Measurements from ENCODE around the gene TBCCD1. TPM values are rescaled to one million over a fixed set of nuclear protein-coding genes. Genes with fewer than 3 reads are reported as not detected.

Gene TBCCD1
- total and polyA plus RNA-seq, 2 experiments from 2014 or later, result 10.9 to 16.4 TPM

DNA sequence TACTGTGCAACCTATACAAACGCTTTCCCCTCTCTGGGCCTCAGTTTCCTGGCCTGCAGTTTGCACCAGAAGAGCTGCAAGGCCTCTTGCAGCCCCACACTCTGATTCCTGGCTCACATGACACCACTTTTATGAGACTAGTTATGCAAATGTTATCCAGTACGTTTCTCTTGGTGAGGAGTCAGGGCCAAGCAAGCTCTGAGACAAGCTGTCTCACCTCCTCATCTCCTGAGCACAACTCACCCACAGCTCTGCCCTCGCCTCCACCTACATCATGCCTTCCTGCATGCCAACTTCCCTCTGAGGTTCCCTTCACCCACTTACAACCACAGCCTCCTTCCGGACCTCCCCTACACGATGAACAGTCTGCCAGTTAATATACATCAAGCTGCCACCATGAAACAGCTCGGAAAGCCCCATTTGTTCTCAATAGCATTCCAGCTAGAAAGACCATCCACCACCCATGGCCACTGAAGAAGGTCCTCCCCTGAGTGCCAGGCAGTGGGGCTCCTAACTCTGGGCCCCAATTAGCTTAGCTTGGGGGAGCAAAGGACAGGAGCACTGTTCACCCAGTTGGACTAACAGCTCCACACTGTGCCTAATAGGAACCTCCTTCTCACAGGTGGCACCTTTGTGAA lies 48.0 kb downstream of the TBCCD1 start:
- DNase-seq (ENCODE audit: low read depth in 1 of 2, low spot score in 1 of 2), result no peak
- no peaks in the 10 kb centered on the region for H3K36me3 ChIP-seq
- H3K27ac ChIP-seq, result no peak overlapping the region
- no peak overlapping the region for H3K4me3 ChIP-seq
- H3K27me3 ChIP-seq, result no peaks in the 10 kb centered on the region
- TF ChIP-seq, protein P1, sequence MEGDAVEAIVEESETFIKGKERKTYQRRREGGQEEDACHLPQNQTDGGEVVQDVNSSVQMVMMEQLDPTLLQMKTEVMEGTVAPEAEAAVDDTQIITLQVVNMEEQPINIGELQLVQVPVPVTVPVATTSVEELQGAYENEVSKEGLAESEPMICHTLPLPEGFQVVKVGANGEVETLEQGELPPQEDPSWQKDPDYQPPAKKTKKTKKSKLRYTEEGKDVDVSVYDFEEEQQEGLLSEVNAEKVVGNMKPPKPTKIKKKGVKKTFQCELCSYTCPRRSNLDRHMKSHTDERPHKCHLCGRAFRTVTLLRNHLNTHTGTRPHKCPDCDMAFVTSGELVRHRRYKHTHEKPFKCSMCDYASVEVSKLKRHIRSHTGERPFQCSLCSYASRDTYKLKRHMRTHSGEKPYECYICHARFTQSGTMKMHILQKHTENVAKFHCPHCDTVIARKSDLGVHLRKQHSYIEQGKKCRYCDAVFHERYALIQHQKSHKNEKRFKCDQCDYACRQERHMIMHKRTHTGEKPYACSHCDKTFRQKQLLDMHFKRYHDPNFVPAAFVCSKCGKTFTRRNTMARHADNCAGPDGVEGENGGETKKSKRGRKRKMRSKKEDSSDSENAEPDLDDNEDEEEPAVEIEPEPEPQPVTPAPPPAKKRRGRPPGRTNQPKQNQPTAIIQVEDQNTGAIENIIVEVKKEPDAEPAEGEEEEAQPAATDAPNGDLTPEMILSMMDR (IDR thresholded peaks at IDR 0.05; ENCODE audit: low read depth, low read length), result no peak
- H3K4me1 ChIP-seq (ENCODE audit: low read depth), result peaks cover 6% of the 10 kb centered on the region
- no peaks in the 10 kb centered on the region for H3K9me3 ChIP-seq (ENCODE audit: low read depth)

DNA sequence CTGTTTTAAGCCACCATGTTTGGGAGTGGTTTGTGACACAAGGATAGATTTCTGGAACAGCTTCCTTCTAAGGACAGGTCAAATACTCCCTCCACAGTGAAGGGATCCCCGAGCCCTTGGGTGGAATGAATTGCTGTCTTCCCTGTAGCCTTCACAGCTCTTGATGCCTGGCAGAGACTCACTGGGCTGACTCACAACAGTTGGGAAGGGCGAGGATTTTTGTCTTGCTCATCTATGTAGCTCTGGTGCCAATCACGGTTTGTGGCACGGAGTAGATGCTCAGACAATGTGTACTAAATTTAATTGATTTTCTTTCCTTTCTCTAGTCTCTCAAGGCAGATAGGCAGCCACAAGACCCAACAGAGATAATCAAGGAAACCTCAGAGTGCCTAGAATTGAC lies 49.9 kb downstream of the TBCCD1 start:
- TF ChIP-seq, protein P1 (IDR thresholded peaks at IDR 0.05; ENCODE audit: low read depth, low read length), result no peak
- Histone ChIP-seq H3K4me3 (no peak overlapping the region), H3K4me1 (ENCODE audit: low read depth) (no peaks in the 10 kb centered on the region), H3K27me3 (no peaks in the 10 kb centered on the region), H3K36me3 (no peaks in the 10 kb centered on the region), H3K9me3 (ENCODE audit: low read depth) (no peaks in the 10 kb centered on the region), H3K27ac (no peak overlapping the region)
- DNase-seq (ENCODE audit: low read depth in 1 of 2, low spot score in 1 of 2), result no peak

DNA sequence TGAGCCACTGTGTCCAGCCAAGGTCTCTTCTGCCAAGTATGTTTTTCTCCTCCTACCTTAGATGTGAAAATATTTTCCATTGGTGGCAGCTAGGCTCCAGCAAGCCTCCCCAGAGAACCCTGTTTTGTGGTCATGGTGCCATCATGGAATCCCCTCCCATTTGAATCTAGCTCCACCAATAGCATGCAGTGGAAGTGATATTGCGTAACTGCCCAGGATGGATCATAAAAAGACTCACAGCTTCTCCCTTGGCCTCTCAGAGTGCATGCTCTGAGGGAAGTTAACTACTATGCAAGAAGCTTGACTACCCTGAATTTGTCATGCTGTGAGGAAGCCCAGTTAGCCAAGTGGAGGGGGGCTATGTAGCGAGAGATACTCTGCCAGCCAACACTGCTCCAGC lies 50.5 kb downstream of the TBCCD1 start:
- Histone ChIP-seq H3K4me3 (no peak overlapping the region), H3K36me3 (no peaks in the 10 kb centered on the region), H3K27me3 (no peaks in the 10 kb centered on the region), H3K9me3 (ENCODE audit: low read depth) (no peaks in the 10 kb centered on the region), H3K27ac (no peak overlapping the region), H3K4me1 (ENCODE audit: low read depth) (no peaks in the 10 kb centered on the region)
- no peak for DNase-seq (ENCODE audit: low read depth in 1 of 2, low spot score in 1 of 2)
- TF ChIP-seq, protein P1 (IDR thresholded peaks at IDR 0.05; ENCODE audit: low read depth, low read length), result no peak

DNA sequence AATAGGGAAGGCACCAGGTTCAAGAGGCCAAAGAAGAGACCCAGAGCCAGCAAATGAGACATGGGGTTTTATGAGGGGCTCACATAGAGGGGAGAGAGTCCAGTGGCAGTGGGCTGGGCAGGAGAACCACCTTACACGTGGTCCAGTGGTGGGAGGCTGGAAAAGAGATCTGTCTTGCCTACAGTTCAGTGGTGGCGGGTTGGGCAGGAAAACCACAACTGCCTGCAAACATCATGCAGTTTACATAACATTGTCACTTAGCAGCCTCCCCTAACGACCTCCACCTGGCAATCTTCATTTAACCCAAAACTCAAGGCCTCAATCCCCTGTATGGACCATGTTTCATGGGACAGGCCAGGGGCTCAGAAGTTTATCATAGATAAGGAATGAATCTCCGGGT lies 52.0 kb downstream of the TBCCD1 start:
- H3K9me3 ChIP-seq (ENCODE audit: low read depth), result no peaks in the 10 kb centered on the region
- no peak overlapping the region for H3K4me3 ChIP-seq
- TF ChIP-seq, protein P1 (IDR thresholded peaks at IDR 0.05; ENCODE audit: low read depth, low read length), result no peak
- H3K4me1 ChIP-seq (ENCODE audit: low read depth), result no peaks in the 10 kb centered on the region
- no peak for DNase-seq (ENCODE audit: low read depth in 1 of 2, low spot score in 1 of 2)
- no peaks in the 10 kb centered on the region for H3K36me3 ChIP-seq
- no peaks in the 10 kb centered on the region for H3K27me3 ChIP-seq
- H3K27ac ChIP-seq, result no peak overlapping the region

DNA sequence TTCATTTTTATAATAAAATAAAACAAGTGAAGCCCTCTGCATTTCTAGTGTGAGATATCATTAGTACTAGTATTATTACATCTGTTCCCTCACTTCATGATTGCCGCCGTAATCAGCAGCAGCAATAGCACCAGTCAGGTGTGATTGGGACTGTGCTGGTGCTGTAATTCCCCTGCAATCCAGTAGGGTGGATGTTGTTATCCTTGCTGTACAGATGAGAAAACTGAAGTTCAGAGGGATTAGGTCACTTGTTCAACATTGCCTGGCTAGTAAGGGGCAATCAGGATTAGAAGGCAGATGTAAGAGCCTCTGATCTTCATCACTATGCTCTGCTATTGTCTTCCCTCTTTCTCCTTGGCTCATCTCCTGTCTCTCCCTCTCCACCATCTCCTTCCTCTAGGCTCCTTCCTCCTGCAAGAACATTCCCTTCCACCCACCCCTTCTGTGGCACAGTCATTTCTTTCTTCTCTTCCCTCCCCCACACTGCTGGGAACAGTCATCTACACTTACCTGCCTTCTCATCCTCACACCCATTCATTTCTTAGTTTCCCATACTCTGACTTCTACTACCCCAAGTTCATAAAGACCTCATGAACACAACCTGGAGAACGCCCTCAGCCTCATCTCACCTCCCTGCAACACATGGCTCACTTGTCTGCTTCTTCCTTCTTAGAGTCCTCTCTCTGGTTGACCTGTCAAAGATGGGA lies 52.7 kb downstream of the TBCCD1 start:
- Histone ChIP-seq H3K4me1 (ENCODE audit: low read depth) (no peaks in the 10 kb centered on the region), H3K36me3 (no peaks in the 10 kb centered on the region), H3K9me3 (ENCODE audit: low read depth) (no peaks in the 10 kb centered on the region), H3K27me3 (no peaks in the 10 kb centered on the region), H3K27ac (no peak overlapping the region), H3K4me3 (no peak overlapping the region)
- DNase-seq (ENCODE audit: low read depth in 1 of 2, low spot score in 1 of 2), result no peak
- TF ChIP-seq, protein P1 (IDR thresholded peaks at IDR 0.05; ENCODE audit: low read depth, low read length), result peak; percentile 32
